Lung microvascular endothelial cell (primary cell): ENCODE results near the gene DIRAS3. TPM values are rescaled to one million over a fixed set of nuclear protein-coding genes. Genes with fewer than 3 reads are reported as not detected.
"Not testable (repeated sequence)": the region's sequence is repeated elsewhere in the genome, so short reads cannot be mapped to it uniquely, and the experiment has no call there.

Source experiments
- DNase-seq, 2 donors: peaks; one replicate each; pipeline versions ENCODE4 v3.0.0 to v3.0.0-alpha.2; 2010; ENCODE audit warnings: low read depth in 2 of 2
- total RNA-seq: library from RNA; depleted of rRNA; stranded (reverse); fragments of >200 nt; gene quantifications from 2 replicates; pipeline ENCODE4 v1.2.1, GENCODE V29; 2014

The DIRAS3 gene, protein sequence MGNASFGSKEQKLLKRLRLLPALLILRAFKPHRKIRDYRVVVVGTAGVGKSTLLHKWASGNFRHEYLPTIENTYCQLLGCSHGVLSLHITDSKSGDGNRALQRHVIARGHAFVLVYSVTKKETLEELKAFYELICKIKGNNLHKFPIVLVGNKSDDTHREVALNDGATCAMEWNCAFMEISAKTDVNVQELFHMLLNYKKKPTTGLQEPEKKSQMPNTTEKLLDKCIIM
- total RNA-seq, result 2.0 and 3.4 TPM in 2 replicates

DNA sequence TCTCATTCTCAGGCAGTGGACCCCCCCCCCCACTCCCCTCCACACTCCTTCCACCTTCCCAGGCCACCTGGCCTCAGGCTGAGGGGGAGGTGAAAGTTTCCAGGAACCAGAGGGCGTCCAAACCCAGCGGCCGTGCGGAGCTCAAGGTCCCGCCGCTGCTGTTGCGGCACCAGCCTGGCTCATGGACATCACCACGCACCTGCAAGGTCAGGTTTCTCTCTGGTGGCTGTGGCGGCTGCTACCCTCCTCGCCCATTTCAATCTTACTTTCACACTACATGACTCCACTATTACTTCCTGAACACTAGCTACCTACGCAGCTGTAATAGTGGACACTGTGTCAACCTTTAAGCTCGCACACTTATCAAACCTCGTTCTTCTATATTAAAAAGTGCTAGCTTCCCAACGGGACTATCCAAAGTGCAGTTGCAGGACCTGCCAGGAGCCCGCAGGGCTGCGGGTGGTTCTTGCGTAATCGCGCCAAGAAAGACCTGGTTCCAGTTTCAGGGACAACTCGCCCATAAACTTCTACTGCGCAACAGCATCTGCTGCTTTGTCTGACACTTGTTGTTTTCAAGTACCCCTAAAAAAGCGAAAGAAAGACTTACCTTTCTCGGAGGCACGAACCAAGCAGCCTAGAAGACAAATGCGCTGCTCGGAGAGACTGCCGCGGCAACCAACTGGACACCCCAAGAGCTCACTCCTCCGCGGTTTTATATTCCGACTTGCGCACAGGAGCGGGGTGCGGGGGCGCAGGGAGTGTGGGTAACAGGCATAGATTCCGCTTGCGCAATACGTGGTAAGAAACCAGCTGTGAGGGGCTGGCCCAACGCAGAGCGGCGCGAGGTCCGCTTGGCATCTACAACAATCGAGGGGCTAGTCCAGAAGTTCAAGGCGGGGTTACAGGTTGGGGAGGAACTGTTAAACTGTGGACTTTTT is at the start of gene DIRAS3:
Gene DIRAS3, minus strand, starts transcription at position 687 of the 938 bp plus-strand sequence. CDS start 3,330 bp downstream, outside the sequence.
- peak; percentile 22 to 41 for DNase-seq

DNA sequence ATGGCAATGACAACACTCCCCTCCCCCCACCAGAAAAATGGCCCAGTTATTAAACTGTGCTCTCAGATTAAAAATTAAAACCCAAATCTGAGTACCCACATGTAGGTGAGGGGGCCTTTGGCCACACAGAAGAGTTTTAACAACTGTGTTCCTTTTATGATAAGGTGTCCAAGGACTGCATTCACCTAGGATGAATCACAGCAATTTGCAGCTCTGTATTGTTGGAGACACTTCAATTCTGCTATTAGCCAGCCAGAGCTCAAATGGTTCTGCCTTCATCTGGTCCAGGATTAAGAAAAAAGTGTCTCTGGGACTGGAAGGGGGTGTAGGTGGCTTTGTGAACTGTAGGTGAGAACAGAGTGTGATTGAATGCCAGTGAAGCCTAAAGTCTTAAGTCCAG is 43.3 kb upstream of the DIRAS3 start:
- DNase-seq, result no peak

DNA sequence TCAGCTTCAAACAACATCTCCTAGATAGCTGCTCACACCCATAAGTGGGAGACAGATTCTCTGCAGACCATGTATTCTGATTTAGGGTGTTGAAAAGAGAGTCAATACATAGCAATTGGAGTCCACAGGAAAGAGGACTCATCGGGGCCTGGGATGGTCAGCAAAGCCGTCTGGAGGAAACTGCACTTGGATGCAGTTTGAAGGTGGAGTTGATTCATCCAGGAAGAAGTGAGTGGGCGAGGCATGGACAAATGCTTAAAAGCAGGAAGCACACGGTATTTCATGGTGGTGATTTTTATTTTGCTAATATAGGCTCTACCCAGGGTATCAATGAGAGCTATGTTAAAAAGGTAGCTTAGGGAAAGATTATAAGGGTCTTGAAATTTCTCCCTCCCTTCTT is 36.8 kb upstream of the DIRAS3 start:
- DNase-seq, result peak; percentile 8 to 79

DNA sequence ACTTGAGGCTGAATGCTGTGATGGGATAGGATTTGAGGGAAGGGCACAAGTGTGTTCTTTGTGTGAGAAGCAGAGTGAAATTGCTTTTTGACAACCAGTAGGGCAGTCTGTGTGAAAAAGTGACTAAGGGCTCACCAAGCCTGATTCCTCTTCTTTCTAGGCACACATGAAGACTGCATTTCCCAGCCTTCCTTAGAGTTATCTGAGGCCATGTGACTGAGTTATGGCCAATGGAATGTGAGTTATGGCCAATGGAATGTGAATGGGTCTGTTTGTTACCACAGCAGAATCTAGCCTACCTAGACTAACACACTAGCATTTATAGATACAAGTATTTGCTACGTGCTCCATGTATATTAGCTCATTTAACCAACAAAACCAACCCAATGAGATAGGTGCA is 35.3 kb upstream of the DIRAS3 start:
- no peak for DNase-seq

DNA sequence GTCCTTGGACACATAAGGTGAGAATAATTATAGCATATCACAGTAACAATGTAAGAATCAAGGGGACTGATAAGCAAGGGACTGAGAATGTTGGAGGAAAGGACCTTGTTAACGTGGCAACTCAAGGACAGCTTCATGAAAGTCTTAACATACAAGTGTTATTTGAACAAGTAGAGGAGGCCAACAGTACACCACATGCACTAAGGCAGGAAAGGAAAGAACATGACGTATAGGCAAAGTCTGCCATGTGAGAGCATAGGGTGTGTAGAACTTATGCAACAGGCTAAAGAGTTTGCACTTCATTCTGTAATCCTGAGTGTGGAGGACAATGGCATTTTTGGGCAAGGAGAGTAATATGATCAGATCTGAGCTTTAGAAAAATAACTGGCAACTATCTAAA is 33.3 kb upstream of the DIRAS3 start:
- no peak for DNase-seq

DNA sequence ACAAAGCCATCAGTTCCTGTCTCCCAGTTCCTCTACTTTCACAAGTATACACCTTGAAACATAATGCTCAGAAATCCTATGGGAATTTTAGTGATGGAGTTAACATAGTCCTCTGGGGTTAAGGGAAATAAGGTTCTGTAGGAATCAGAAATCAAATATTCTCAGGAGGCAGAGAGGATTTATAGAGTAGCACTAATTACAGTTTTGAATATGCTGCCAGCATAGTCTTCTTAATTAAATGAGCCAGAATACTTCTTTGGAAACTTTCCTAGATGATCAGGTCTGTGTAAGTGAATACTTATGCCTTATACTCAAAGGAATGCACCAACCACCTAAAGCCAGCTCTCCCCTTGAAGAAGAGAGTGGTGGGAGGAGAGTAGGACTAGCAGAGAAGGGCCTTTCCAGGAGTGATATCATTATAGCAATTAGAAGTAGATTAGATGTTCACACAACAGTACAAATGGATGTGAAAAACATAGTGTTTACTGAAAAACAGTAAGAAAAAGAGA is 31.4 kb upstream of the DIRAS3 start:
- no peak for DNase-seq

DNA sequence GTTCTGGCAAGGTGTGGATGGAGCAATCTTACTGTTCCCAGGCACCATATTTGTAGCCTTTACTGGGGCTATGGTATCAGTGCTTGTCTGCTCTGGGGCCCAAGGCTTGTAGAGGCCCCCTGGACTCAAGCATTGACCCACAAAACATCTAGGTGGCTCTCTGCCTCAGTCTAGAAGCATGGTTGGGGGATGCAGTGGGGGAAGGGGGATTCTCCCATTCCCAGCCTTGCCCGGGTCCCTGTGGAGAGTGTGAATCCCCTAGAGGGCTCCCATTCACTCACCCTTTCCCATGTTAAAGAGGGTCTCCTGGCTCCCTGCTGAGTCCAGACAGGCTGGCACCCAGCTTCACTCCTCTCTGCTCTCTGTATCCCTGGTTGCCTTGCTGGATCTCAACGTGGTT is 28.2 kb upstream of the DIRAS3 start:
- DNase-seq, result no peak

DNA sequence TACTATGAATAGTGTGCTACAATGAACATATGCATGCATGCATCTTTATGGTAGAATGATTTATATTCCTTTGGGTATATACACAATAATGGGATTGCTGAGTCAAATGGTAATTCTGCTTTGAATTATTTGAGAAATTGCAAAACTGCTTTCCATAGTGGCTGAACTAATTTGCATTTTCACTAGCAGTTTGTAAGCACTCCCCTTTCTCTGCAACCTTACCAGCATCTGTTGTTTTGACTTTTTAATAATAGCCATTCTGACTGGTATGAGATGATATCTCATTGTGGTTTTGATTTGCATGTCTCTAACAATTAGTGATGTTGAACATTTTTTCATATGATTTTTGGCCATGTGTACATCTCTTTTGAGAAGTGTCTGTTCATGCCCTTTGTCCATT is 24.0 kb upstream of the DIRAS3 start:
- DNase-seq, result no peak

DNA sequence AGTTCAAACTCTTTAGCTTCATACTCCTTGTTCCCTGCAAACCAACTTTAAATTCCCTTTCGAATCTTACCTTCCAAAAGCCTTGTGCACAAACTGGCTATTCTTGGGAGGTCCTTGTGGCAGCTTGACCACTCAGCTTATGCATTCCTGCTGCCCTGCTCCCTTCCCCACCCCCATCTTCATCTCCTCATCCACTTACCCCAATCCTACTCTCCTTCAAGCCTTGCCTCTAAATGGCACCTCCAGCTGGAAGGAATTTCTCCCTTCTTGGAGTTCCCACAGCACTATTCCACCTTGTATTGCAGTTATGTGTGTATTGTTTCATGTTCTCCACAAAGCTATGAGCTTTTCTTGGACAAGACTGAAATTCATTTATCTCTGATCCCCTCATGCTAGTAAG is 15.3 kb upstream of the DIRAS3 start:
- no peak for DNase-seq

DNA sequence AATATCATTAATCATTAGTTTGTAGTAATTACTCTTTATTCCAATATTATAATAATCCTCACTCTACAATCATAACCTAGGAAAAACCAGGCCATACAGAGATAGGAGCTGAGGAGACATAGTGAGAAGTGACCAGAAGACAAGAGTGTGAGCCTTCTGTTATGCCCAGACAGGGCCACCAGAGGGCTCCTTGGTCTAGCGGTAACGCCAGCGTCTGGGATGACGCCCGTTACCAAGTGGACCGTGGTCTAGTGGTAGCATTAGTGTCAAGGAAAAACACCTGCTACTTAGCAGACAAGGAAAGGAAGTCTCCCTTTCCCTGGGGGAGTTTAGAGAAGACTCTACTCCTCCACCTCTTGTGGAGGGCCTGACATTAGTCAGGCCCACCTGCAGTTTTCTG is 7.6 kb upstream of the DIRAS3 start:
- not testable (repeated sequence) for DNase-seq

DNA sequence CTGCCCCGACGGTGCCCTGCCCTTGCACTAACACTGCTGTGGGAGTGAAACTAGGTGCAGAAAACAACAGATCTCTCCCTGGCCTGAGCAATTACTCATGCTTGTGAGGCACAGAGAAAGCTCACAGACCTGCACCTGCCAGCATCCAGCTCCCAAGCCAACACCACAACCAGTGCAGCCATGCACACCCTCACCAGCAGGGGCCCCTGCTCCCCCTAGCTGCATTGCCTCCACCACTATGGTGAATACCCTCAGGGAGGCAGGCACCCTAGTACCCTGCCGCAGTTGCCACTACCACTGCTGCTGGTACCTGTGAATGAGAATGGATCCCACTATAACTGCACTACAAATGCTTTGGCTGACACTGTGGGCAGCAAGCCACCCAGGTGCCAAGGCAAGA is 7.1 kb upstream of the DIRAS3 start:
- DNase-seq, result no peak

DNA sequence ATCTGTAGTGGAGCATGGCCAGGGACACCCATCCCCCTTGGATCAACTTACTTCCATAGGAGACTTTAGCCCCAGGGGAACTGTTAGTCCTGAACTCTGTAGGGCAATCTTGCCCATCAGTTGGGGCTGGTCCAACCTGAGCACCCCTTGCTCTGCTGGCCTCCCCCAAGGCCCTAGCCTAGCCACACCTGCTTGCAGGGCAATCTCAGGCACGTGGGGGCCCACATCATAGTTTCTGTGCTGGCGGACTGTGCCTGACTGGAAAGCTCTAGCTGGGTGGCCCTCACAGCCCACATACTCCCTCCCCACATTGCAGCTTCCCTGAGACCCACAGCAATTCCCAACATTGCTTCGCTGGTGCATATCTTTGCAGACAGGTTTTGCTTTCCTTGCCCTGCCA is 6.6 kb upstream of the DIRAS3 start:
- DNase-seq, result no peak

DNA sequence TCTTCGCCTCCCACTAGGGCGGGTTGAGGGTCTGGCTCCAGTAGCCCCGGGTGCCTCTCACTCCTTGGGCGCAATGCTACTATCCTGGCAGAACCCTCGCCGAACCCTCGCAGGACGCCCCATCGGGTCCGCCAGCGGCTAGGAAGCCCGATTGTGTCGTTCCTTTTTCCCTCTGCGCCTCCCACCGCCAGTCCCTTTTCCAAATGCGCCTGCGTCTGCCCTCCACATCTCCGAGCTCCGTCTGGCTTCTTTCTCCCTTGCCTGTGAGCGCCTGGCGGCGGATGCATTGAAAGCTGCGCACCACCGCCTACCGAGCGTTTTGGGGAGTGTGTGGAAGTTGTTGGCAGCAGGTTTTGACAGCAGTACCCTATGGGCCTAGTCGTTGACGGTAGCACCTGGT is 1.0 kb upstream of the DIRAS3 start:
- DNase-seq, result peak; percentile 41 to 78

DNA sequence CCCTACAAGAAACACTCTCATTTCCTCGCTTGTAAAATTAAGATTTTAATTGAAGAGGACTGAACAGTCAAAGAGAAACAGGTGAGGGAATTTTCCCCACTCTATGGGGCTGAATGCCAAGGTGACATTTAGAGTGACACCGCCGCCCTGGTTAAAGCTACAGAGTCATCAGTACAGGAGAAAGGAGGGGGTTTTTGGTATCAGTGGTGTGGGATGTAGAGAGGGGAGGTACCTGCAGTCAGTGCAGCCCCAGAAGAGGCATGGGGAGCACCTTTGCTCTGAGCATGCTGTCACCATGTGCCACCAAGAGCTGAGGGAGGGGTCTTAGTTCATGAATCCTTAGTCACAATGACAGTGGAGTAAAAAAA is 2.8 kb downstream of the DIRAS3 start:
- no peak for DNase-seq

DNA sequence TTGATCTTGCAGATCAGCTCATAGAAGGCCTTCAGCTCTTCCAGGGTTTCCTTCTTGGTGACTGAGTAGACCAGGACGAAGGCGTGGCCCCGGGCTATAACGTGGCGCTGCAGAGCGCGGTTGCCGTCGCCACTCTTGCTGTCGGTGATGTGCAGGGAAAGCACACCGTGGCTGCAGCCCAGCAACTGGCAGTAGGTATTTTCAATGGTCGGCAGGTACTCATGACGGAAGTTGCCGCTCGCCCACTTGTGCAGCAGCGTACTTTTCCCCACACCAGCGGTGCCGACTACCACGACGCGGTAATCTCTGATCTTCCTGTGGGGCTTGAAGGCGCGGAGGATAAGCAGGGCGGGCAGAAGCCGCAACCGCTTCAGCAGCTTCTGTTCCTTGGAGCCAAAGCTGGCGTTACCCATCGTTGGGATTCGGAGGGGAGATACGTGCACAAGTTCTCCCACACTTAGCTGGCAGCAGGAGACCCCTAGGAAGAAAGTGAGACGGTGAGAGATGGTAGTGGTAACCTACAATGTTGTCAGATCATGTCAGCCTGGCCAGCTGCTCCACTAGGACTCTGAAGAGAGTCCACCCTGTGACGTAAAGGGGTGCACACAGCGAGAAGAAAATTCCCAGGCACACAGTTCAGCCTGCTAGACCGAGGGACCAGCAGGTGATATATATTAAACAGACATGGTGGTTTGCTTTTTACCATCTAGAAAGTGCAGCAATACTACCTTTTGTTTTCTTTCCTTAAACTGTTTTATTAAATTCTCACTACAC is 3.4 kb downstream of the DIRAS3 start:
- no peak for DNase-seq

DNA sequence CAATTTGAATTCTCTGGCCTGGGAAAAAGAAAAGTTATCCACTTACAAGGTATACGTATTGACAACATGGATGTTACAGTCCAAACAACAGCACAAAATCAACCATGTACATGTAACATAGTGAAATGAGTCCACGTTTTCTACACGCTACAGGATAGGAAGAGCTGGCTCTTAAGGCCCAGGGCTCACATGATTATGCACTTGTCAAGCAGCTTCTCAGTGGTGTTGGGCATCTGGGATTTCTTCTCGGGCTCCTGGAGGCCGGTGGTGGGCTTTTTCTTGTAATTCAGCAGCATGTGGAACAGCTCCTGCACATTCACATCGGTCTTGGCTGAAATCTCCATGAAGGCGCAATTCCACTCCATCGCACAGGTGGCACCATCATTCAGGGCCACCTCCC is 4.0 kb downstream of the DIRAS3 start:
- DNase-seq, result no peak

DNA sequence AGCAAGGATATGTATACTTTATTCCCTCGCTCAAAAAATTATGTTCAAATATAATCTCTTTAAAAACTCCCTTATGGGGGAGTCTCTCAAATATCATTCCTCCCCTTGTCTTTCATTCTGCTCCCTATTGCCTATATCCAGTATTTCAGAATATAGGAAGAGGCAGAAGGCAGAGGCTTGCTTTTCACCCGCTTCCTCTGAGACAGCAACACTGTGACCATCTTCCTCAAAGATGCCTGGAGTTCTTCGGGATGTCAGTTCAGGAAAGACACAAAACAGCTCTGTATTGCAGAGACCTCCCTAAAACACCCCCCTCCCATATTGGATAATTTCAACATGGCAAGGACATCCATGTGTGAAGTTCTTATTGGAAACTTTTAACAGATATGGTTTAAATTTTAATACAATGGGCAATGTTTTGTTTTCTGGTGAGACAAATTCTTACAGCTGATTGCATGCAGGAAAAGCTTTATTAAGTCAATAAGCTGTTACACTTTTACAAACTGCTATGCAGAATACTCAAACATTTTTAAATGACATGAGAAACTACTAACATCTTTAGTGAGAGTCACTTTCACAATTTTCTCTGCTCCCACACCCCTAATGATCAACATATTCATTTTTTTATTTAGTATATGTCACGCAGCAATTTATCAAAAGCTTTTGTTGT is 4.8 kb downstream of the DIRAS3 start:
- DNase-seq, result no peak

DNA sequence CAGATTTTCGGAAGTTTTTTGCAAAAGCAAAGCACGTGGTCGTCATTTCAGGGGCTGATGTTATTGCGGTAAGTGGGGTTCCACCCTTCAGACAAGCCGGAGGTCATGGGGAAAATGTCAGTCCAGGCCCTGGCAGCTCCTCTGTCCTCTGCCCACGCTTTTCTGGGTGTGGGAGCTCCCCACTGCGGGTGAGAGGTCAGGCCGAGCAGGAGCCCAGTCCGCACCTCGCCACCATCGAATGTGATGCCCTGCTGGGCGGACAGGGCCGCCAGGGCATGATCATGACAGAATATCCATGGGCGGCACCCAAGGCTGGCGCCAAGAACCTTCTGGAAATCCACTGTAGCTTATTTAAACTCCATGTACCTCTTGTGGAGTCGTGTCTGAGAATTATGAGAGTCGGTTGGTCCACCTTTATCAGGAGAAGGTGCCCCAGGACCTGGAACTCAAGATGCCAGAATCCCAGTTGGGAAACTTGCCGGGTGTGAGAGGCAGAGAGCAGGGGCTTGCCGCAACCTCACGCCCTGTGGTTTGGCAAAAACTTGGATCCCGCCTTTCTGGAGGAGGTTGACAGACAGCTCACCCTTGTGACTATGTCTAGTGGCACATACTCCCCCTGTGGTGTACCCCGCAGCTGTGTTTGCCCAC is 6.9 kb downstream of the DIRAS3 start:
- no peak for DNase-seq

DNA sequence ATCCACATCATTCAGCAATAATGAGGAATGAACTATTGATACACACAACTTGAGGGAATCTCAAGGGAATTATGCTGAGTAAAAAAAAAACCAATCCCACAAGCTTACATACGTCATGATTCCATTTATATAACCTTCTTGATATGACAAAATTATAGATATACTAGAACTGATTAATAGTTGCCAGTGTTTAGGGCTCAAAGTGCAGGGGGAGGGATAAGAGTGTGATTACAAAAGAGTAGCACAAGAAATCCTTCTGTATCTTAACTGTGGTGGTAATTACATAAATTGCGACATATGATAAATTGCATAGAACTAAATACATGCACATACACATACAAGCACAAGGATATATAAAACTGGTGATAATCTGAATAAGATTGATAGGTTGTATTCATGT is 13.5 kb downstream of the DIRAS3 start:
- no peak for DNase-seq

DNA sequence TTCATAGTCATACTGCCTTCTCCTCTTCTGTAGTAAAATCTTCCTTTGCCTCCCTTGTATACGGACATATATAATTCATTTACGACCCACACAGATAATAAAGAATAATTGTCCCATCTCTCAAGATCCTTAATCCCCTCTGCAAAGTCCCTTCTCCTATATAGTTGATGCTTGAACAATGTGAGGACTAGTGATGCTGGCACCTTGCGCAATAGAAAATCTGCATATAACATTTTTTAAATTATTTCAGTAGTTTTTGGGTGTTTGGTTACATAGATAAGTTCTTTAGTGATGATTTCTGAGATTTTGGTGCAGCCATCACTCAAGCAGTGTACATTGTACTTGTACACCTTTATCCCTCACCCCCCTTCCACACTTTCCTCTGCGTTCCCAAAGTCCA is 21.0 kb downstream of the DIRAS3 start:
- no peak for DNase-seq

DNA sequence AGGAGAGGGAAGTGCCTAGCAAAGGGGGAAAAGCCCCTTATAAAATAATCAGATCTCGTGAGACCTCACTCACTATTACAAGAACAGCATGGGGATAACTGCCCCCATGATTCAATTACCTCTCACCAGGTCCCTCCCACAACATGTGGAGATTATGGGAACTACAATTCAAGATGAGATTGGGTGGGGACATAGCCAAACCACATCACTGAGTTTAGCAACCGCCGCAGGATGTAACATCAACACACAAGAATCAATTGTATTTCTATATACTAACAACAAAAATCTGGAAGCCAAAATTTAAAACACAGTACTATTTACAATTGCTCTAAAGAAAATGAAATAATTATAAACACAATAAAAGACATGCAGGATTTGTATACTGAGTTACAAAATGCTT is 21.9 kb downstream of the DIRAS3 start:
- DNase-seq, result no peak
